ENCODE results near the gene SUMO4.

DNA sequence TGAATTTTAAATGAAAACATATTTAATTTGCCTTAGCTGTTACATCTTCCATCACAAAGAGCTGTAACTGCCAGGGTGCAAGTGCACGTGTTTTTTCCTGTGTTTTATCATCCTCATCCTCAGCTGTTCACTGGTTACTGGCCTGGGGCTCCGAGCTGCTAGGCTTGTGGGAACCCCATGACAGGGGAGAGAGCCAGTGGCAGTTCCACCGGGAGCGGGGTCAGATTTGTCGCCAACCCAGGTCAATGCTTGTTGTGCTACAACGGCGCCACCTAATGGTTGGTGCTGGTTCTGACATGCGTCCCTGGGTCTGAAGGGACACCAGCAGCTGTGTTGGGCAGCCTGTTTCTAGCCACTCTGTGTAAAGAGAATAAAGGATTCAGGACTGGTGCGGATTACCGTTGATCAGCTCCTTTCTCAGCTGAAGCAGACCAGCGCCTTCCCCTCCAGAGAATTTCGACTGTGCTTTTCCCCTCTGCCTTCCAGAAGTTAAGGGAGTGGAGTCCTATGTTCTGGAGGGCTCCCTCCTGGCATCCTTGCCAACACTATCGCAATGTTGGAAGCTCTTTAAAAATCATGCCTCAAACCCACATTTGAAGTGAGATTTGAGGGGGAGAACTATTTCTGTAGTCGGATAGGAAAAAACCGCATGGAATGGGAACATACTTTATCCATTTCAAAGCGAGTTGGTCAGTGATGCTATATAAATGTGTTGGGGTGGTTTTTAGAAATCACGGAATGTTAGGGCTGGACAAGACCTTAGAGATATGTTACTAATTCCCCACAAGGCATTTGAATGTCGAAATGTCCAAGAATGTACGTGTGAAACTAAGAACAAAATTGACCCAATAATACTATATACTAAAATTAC, 32.1 kb downstream of the SUMO4 start:
- TF ChIP-seq, protein P1, sequence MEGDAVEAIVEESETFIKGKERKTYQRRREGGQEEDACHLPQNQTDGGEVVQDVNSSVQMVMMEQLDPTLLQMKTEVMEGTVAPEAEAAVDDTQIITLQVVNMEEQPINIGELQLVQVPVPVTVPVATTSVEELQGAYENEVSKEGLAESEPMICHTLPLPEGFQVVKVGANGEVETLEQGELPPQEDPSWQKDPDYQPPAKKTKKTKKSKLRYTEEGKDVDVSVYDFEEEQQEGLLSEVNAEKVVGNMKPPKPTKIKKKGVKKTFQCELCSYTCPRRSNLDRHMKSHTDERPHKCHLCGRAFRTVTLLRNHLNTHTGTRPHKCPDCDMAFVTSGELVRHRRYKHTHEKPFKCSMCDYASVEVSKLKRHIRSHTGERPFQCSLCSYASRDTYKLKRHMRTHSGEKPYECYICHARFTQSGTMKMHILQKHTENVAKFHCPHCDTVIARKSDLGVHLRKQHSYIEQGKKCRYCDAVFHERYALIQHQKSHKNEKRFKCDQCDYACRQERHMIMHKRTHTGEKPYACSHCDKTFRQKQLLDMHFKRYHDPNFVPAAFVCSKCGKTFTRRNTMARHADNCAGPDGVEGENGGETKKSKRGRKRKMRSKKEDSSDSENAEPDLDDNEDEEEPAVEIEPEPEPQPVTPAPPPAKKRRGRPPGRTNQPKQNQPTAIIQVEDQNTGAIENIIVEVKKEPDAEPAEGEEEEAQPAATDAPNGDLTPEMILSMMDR (IDR thresholded peaks at IDR 0.05): peak; percentile 96
- TF ChIP-seq EZH2 (IDR thresholded peaks at IDR 0.05; ENCODE audit: borderline replicate concordance, insufficient read depth, low read depth, low read length, poor library complexity, severe bottlenecking): no peak
